ENCODE measurements around the gene TMEM117.

DNA sequence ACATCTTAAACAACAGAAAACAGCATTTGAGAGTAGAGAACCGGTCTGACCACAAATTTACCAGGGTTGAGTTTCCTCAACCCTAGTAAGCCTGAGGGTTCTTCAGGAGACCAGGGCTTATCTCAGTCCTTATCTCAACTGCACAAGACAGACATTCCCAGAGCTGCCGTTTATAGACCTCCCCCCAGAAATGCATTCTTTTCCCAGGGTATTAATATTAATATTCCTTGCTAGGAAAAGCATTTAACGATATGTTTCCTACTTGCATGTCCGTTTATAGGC, 12.3 kb downstream of the TMEM117 start:
- TF ChIP-seq, protein P1, sequence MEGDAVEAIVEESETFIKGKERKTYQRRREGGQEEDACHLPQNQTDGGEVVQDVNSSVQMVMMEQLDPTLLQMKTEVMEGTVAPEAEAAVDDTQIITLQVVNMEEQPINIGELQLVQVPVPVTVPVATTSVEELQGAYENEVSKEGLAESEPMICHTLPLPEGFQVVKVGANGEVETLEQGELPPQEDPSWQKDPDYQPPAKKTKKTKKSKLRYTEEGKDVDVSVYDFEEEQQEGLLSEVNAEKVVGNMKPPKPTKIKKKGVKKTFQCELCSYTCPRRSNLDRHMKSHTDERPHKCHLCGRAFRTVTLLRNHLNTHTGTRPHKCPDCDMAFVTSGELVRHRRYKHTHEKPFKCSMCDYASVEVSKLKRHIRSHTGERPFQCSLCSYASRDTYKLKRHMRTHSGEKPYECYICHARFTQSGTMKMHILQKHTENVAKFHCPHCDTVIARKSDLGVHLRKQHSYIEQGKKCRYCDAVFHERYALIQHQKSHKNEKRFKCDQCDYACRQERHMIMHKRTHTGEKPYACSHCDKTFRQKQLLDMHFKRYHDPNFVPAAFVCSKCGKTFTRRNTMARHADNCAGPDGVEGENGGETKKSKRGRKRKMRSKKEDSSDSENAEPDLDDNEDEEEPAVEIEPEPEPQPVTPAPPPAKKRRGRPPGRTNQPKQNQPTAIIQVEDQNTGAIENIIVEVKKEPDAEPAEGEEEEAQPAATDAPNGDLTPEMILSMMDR (IDR thresholded peaks at IDR 0.05): no peak
- TF ChIP-seq POLR2A (IDR thresholded peaks at IDR 0.05): no peak
